Muscle of back (tissue), 11 donors: Measurements from ENCODE around the gene PIGC. TPM values are rescaled to one million over a fixed set of nuclear protein-coding genes. Genes with fewer than 3 reads are reported as not detected.
"Not testable (repeated sequence)": the region's sequence is repeated elsewhere in the genome, so short reads cannot be mapped to it uniquely, and the experiment has no call there.

ENCODE experiments used
- DNase-seq, 3 donors: peaks; one replicate each; pipeline versions ENCODE4 v3.0.0 to v3.0.0-alpha.2; 2013
- polyA plus RNA-seq, 10 donors: library from polyadenylated mRNA; unstranded; fragments of 120-200 nt; gene quantifications; one replicate each; pipeline ENCODE4 v1.2.1, GENCODE V29; 2013; ENCODE audit not compliant: insufficient read length in 10 of 10

The PIGC gene
- polyA plus RNA-seq, 10 donors: 22.2 to 30.5 (median 26.6) TPM

GRCh38 chr1:172437183-172437582 is 6.7 kb downstream of the PIGC start:
- DNase-seq: not testable (repeated sequence)

- no peak for DNase-seq
Measured at GRCh38 chr1:172431721-172432192, 12.1 kb downstream of the PIGC start.

- no peak for DNase-seq
Measured at GRCh38 chr1:172431204-172431603, 12.7 kb downstream of the PIGC start.

GRCh38 chr1:172430128-172430454 is 13.8 kb downstream of the PIGC start:
- DNase-seq: no peak

- peak; percentile 65 to 89 (median 79) for DNase-seq
Measured at GRCh38 chr1:172429331-172430127, 14.3 kb downstream of the PIGC start.

GRCh38 chr1:172427191-172427590 is 16.7 kb downstream of the PIGC start:
- no peak for DNase-seq

GRCh38 chr1:172425339-172425738 is 18.5 kb downstream of the PIGC start:
- no peak for DNase-seq

GRCh38 chr1:172423336-172423735 is 20.5 kb downstream of the PIGC start:
- DNase-seq: no peak

- no peak for DNase-seq
Measured at GRCh38 chr1:172421974-172422604, 21.8 kb downstream of the PIGC start.

- DNase-seq: no peak
Measured at GRCh38 chr1:172420385-172420784, 23.5 kb downstream of the PIGC start, which contains the start of gene C1orf105. C1orf105 (plus strand) TSS chr1:172420685; CDS start chr1:172420886, 201 bp downstream.

GRCh38 chr1:172417557-172417956 is 26.3 kb downstream of the PIGC start:
- no peak for DNase-seq

GRCh38 chr1:172416496-172417035 is 27.3 kb downstream of the PIGC start:
- DNase-seq: no peak

- peak in 1 of 3 donors; percentile 43 for DNase-seq
Measured at GRCh38 chr1:172414331-172414730, 29.5 kb downstream of the PIGC start.

- no peak for DNase-seq
Measured at GRCh38 chr1:172411791-172412338, 32.0 kb downstream of the PIGC start.

- no peak for DNase-seq
Measured at GRCh38 chr1:172410027-172410426, 33.8 kb downstream of the PIGC start.

GRCh38 chr1:172408958-172409357 is 34.9 kb downstream of the PIGC start:
- DNase-seq: peak; percentile 25 to 62 (median 36)

GRCh38 chr1:172406968-172407367 is 36.9 kb downstream of the PIGC start:
- DNase-seq: no peak

- no peak for DNase-seq
Measured at GRCh38 chr1:172405912-172406311, 38.0 kb downstream of the PIGC start.

- DNase-seq: no peak
Measured at GRCh38 chr1:172404121-172404520, 39.7 kb downstream of the PIGC start.

- DNase-seq: no peak
Measured at GRCh38 chr1:172402878-172403569, 40.8 kb downstream of the PIGC start.

- peak in 2 of 3 donors; percentile 61 to 78 for DNase-seq
Measured at GRCh38 chr1:172401892-172402291, 42.0 kb downstream of the PIGC start.

- peak; percentile 41 to 83 (median 74) for DNase-seq
Measured at GRCh38 chr1:172401477-172401876, 42.4 kb downstream of the PIGC start.
